NOMO-1 treated with dmso at 0.1 percent for 144 hours (cell line): Measurements from ENCODE around the gene CKMT1B.
"Not testable (repeated sequence)": the region's sequence is repeated elsewhere in the genome, so short reads cannot be mapped to it uniquely, and the experiment has no call there.

Experiments used
- DNase-seq: peaks from one replicate; lab custom pipeline; 2025; ENCODE audit not compliant: unreplicated experiment; lab: John Stamatoyannopoulos, UW

The CKMT1B gene

GRCh38 chr15:43626937-43627336 lies 33.1 kb downstream of the CKMT1B start:
- not testable (repeated sequence) for DNase-seq

DNA sequence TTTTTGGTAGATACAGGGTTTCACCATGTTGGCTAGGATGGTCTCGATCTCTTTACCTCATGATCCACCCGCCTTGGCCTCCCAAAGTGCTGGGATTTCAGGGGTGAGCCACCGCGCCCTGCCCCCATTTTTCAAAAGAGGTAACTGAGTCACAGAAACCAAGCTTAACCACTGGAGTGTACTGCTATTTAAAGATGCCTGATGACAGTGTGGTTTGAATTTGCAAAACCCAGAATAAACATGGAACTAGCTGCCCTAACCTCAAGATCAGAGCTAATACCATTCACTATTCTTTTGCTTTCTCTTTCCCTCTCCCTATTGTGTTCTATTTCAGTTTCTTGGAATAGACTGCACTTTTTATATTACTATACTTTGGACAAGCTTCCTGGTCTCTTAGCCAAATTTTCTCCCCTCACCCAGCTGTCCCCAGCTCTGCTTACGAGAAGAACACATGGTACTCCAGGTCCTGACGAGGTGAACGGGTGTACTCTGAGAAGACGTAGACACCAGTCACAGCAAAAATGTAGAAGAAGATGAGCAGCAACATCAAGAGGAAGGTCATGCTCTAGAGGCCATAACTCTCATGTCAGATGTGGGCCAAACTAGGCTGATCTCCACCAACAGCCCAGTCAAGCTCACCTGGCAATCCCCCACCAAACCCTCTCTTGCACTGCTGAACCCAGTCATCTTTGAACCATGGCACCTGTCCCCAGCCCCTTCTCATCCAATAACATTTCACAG lies 44.8 kb downstream of the CKMT1B start:
- DNase-seq: not testable (repeated sequence)
